HepG2 (cell line): ENCODE measurements around the gene CRYAA. TPM values are rescaled to one million over a fixed set of nuclear protein-coding genes. Genes with fewer than 3 reads are reported as not detected.
A peak's percentile ranks its signal among the peaks of the same experiment; 100 is the strongest.

Experiments used
- CBX5 ChIP-seq: sonication (generic); formaldehyde crosslinking; IDR thresholded peaks from 2 replicates; pipeline ENCODE4 v1.4.0; 2020; ENCODE audit warnings: missing genetic modification reagents, borderline replicate concordance
- CREM ChIP-seq, 2 experiments: sonication (generic) in 1 of 2; formaldehyde crosslinking in 1 of 2; IDR thresholded peaks; 2 replicates each; pipeline versions ENCODE4 v1.4.0 to v1.6.1; 2016 to 2020; ENCODE audit warnings: antibody characterized with exemption in 1 of 2, mild to moderate bottlenecking in 1 of 2, missing genetic modification reagents in 1 of 2
- EP300 ChIP-seq, 3 experiments: sonication (generic) in 1 of 3; formaldehyde crosslinking in 1 of 3; IDR thresholded peaks; 2 replicates each; pipeline versions ENCODE4 v1.5.1 to v1.6.1; 2011 to 2020; ENCODE audit warnings: low read depth in 2 of 3, low read length in 2 of 3, borderline replicate concordance in 1 of 3, improper control_type of control experiment in 1 of 3, mild to moderate bottlenecking in 1 of 3, missing genetic modification reagents in 1 of 3, moderate library complexity in 1 of 3
- EZH2 ChIP-seq: conservative IDR thresholded peaks from 2 replicates; pipeline ENCODE4 v1.6.1; 2012; ENCODE audit warnings: mild to moderate bottlenecking, low read depth, low read length, moderate library complexity
- FOXP1 ChIP-seq, 2 experiments: fragments of 450-650 bp in 1 of 2; IDR thresholded peaks; 2 replicates each; pipeline ENCODE4 v1.6.1; 2017 to 2018; ENCODE audit warnings: antibody characterized with exemption in 1 of 2
- HDAC1 ChIP-seq: sonication (generic); formaldehyde crosslinking; IDR thresholded peaks from 2 replicates; pipeline ENCODE4 v1.5.1; 2020; ENCODE audit warnings: mild to moderate bottlenecking, missing genetic modification reagents
- JUN ChIP-seq: sonication (generic); formaldehyde crosslinking; IDR thresholded peaks from 2 replicates; pipeline ENCODE4 v1.4.0; 2020; ENCODE audit warnings: mild to moderate bottlenecking, missing genetic modification reagents
- MED1 ChIP-seq: sonication (generic); formaldehyde crosslinking; IDR thresholded peaks from 2 replicates; pipeline ENCODE4 v1.4.0; 2020; ENCODE audit warnings: missing genetic modification reagents
- MEIS2 ChIP-seq: sonication (generic); formaldehyde crosslinking; IDR thresholded peaks from 2 replicates; pipeline ENCODE4 v1.9.0; 2021; ENCODE audit warnings: mild to moderate bottlenecking, missing genetic modification reagents
- PAWR ChIP-seq: sonication (generic); formaldehyde crosslinking; IDR thresholded peaks from 2 replicates; pipeline ENCODE4 v1.4.0; 2020; ENCODE audit warnings: missing genetic modification reagents, mild to moderate bottlenecking, borderline replicate concordance
- PITX1 ChIP-seq: sonication (generic); formaldehyde crosslinking; IDR thresholded peaks from 2 replicates; pipeline ENCODE4 v1.5.1; 2020; ENCODE audit warnings: mild to moderate bottlenecking, missing genetic modification reagents
- SNRNP70 ChIP-seq: fragments of 200-400 bp; formaldehyde crosslinking; IDR thresholded peaks from 2 replicates; pipeline ENCODE4 v1.6.1; 2017; ENCODE audit warnings: mild to moderate bottlenecking, low read depth, low read length, moderate library complexity
- ZBTB2 ChIP-seq: sonication (generic); formaldehyde crosslinking; IDR thresholded peaks from 2 replicates; pipeline ENCODE4 v1.8.0; 2022; ENCODE audit warnings: low read depth, missing genetic modification reagents
- ZNF160 ChIP-seq: sonication (generic); formaldehyde crosslinking; IDR thresholded peaks from 2 replicates; pipeline ENCODE4 v1.8.0; 2022; ENCODE audit warnings: mild to moderate bottlenecking, inconsistent platforms, missing genetic modification reagents
- ZNF350 ChIP-seq: sonication (generic); formaldehyde crosslinking; IDR thresholded peaks from 2 replicates; pipeline ENCODE4 v1.4.0; 2020; ENCODE audit warnings: mild to moderate bottlenecking, low read depth, missing genetic modification reagents, borderline replicate concordance
- polyA plus RNA-seq, 8 experiments: library from polyadenylated mRNA; depleted of rRNA in 3 of 8; stranded (reverse) in 7 of 8; unstranded in 1 of 8; fragments of >200 nt; fragmentation: Illumina TruSeq in 4 of 8; extraction: Trizol in 4 of 8; gene quantifications; 2 replicates each; pipeline versions ENCODE4 v1.2.1 to v1.2.3, GENCODE V29; 2011 to 2016; ENCODE audit warnings: low read depth in 4 of 8, missing spikeins in 1 of 8, mixed read lengths in 1 of 8; ENCODE audit not compliant: insufficient read depth in 1 of 8
- total RNA-seq, 5 experiments: library from RNA; depleted of rRNA; stranded (reverse); fragments of >200 nt; fragmentation: Illumina TruSeq; extraction: Trizol; gene quantifications; 2 replicates each; pipeline ENCODE4 v1.2.3, GENCODE V29; 2016; ENCODE audit warnings: low read depth in 1 of 5
- TF ChIP-seq, protein P1 (sequence below): sonication (generic); formaldehyde crosslinking; IDR thresholded peaks from 2 replicates; pipeline ENCODE4 v1.8.1; 2022; ENCODE audit warnings: mild to moderate bottlenecking, missing genetic modification reagents
- TF ChIP-seq, protein P2 (sequence below): sonication (generic); formaldehyde crosslinking; IDR thresholded peaks from 2 replicates; pipeline ENCODE4 v1.5.1; 2020; ENCODE audit warnings: mild to moderate bottlenecking, missing genetic modification reagents
- TF ChIP-seq, protein P3 (sequence below): sonication (generic); formaldehyde crosslinking; IDR thresholded peaks from 2 replicates; pipeline ENCODE4 v1.5.1; 2020; ENCODE audit warnings: mild to moderate bottlenecking, missing genetic modification reagents, moderate library complexity
- TF ChIP-seq, protein P4 (sequence below): sonication (generic); formaldehyde crosslinking; IDR thresholded peaks from 2 replicates; pipeline ENCODE4 v1.4.0; 2020; ENCODE audit warnings: missing genetic modification reagents

Gene CRYAA
- total and polyA plus RNA-seq, 2 of the 13 experiments (the other 11 are each of a cell fraction or from before 2014, with no cell fraction given) = 5.6 to 8.6 TPM

- TF ChIP-seq EZH2 = no peak
- TF ChIP-seq PITX1 = peak; percentile 53; the same call in 1 of the 2 replicates
- peak; percentile 61; the same call in 1 of the 2 replicates for TF ChIP-seq MEIS2 (CRISPR knock-in tag)
- TF ChIP-seq, protein P1, sequence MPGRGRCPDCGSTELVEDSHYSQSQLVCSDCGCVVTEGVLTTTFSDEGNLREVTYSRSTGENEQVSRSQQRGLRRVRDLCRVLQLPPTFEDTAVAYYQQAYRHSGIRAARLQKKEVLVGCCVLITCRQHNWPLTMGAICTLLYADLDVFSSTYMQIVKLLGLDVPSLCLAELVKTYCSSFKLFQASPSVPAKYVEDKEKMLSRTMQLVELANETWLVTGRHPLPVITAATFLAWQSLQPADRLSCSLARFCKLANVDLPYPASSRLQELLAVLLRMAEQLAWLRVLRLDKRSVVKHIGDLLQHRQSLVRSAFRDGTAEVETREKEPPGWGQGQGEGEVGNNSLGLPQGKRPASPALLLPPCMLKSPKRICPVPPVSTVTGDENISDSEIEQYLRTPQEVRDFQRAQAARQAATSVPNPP (CRISPR knock-in tag) = no peak
- TF ChIP-seq ZNF160 (CRISPR knock-in tag) = no peak
- TF ChIP-seq HDAC1 (CRISPR knock-in tag) = peak; percentile 76
- TF ChIP-seq, protein P2, sequence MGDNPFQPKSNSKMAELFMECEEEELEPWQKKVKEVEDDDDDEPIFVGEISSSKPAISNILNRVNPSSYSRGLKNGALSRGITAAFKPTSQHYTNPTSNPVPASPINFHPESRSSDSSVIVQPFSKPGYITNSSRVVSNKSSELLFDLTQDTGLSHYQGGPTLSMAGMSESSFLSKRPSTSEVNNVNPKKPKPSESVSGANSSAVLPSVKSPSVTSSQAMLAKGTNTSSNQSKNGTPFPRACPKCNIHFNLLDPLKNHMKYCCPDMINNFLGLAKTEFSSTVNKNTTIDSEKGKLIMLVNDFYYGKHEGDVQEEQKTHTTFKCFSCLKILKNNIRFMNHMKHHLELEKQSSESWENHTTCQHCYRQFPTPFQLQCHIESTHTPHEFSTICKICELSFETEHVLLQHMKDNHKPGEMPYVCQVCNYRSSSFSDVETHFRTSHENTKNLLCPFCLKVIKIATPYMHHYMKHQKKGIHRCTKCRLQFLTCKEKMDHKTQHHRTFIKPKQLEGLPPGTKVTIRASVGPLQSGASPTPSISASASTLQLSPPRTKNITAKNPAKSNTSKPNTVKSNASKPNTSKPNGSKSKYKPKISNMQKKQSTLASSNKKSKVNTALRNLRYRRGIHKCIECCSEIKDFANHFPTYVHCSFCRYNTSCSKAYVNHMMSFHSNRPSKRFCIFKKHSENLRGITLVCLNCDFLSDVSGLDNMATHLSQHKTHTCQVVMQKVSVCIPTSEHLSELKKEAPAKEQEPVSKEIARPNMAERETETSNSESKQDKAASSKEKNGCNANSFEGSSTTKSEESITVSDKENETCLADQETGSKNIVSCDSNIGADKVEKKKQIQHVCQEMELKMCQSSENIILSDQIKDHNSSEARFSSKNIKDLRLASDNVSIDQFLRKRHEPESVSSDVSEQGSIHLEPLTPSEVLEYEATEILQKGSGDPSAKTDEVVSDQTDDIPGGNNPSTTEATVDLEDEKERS (CRISPR knock-in tag) = peak; percentile 80; the same call in 1 of the 2 replicates
- TF ChIP-seq SNRNP70 = no peak
- TF ChIP-seq, protein P3, sequence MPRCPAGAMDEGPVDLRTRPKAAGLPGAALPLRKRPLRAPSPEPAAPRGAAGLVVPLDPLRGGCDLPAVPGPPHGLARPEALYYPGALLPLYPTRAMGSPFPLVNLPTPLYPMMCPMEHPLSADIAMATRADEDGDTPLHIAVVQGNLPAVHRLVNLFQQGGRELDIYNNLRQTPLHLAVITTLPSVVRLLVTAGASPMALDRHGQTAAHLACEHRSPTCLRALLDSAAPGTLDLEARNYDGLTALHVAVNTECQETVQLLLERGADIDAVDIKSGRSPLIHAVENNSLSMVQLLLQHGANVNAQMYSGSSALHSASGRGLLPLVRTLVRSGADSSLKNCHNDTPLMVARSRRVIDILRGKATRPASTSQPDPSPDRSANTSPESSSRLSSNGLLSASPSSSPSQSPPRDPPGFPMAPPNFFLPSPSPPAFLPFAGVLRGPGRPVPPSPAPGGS (CRISPR knock-in tag) = peak; percentile 40; the same call in 1 of the 2 replicates
- TF ChIP-seq CBX5 (CRISPR knock-in tag) = peak; percentile 37; the same call in 1 of the 2 replicates
- peak; percentile 84; the same call in 1 of the 2 replicates for TF ChIP-seq ZNF350 (CRISPR knock-in tag)
- no peak for TF ChIP-seq ZBTB2 (CRISPR knock-in tag)
- TF ChIP-seq MED1 (CRISPR knock-in tag) = peak; percentile 88
- peak; percentile 43; the same call in 1 of the 2 replicates for TF ChIP-seq JUN
- TF ChIP-seq, protein P4, sequence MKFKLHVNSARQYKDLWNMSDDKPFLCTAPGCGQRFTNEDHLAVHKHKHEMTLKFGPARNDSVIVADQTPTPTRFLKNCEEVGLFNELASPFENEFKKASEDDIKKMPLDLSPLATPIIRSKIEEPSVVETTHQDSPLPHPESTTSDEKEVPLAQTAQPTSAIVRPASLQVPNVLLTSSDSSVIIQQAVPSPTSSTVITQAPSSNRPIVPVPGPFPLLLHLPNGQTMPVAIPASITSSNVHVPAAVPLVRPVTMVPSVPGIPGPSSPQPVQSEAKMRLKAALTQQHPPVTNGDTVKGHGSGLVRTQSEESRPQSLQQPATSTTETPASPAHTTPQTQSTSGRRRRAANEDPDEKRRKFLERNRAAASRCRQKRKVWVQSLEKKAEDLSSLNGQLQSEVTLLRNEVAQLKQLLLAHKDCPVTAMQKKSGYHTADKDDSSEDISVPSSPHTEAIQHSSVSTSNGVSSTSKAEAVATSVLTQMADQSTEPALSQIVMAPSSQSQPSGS = peak; percentile 74
- TF ChIP-seq EP300 (IDR thresholded peaks at IDR 0.05; ENCODE audit: low read depth in 2 of 2, low read length in 2 of 2) = peak in 1 of 2 experiments; percentile 42; a peak in 1 of 4 replicates
- TF ChIP-seq EP300 (CRISPR knock-in tag; IDR thresholded peaks at IDR 0.05; ENCODE audit: borderline replicate concordance) = peak; percentile 30; the same call in 1 of the 2 replicates
- peak; percentile 47; the same call in 1 of the 2 replicates for TF ChIP-seq CREM (IDR thresholded peaks at IDR 0.05)
- TF ChIP-seq CREM (CRISPR knock-in tag; IDR thresholded peaks at IDR 0.05) = no peak
- TF ChIP-seq PAWR (CRISPR knock-in tag) = 0 out of 2 replicates have a peak, but pooled peaks have one; percentile 30
- no peak for TF ChIP-seq FOXP1 (IDR thresholded peaks at IDR 0.05)
- 0 out of 2 replicates have a peak, but pooled peaks have one; percentile 25 for TF ChIP-seq FOXP1 (CRISPR knock-in tag; IDR thresholded peaks at IDR 0.05)
These were observed 42.4 kb downstream of the CRYAA start (continued) for GRCh38 chr21:43211072-43211759.
